Stimulated activated CD4-positive, alpha-beta T cell treated with anti-CD3 and anti-CD28 coated beads, TNF-alpha, amount 100 ng/mL, for 24 hours (primary cell): ENCODE measurements around the gene S100A1.
"Not testable (repeated sequence)": the region's sequence is repeated elsewhere in the genome, so short reads cannot be mapped to it uniquely, and the experiment has no call there.

Experiments used
- DNase-seq, 3 experiments: peaks; one replicate each; pipeline ENCODE4 v3.0.0-alpha.2; 2020; ENCODE audit warnings: low read depth in 3 of 3

Gene S100A1

DNA sequence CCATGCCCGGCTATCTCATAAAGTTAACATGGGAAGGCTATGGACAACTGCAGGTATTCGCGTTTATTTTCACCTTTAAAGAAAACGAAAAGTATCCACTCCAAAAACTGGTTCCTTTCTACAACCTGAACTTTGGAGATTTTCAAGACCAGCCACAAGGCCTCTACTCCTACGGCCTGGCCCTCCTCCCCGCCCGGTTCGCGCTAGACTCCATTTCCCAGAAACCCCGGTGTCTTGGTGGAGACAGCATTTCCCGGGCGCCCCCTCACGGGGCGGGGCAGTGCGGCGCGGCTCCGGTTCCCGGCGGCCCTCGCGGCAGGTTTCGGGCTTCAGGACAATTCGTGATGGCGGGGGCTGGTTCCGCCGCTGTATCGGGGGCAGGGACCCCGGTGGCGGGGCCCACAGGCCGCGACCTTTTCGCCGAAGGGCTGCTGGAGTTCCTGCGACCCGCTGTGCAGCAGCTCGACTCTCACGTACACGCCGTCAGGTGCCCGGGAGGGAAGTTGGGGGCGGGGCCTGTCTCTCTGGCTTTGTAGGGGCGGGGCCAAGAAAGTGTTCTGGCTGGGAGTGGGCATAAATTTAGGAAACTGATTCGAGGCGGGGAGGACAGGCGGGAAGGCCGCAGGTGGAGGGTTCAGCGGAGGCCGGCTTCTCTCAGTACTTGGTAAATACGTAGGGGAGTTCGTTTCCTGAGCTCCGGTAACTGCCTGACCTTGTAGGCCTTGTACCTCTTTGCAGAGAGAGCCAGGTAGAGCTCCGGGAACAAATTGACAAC is 30.4 kb downstream of the S100A1 start, which contains the start of gene SNAPIN:
Gene SNAPIN, plus strand, starts transcription at position 304 of the 775 bp plus-strand sequence. Its CDS starts 41 bp downstream, at position 345.
- peak; percentile 85 to 91 (median 87) for DNase-seq

DNA sequence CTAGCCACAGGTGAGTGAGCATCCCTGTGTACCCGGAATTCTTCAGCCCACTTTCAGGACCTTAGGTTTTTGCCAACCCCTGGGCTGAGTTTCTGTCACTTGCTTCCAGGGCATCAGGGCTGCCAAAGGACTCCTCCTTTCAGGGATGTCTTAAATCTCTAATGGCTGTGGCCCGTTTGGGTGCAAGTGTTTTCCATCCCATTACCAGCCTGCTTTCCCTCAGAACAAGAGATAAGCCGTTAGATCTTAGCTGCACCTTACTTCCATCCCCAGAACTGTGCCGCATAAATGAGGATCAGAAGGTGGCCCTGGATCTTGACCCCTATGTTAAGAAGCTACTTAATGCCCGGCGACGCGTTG is 30.9 kb downstream of the S100A1 start:
- DNase-seq = no peak

GRCh38 chr1:153659656-153660055 is 31.4 kb downstream of the S100A1 start:
- DNase-seq = no peak

- no peak for DNase-seq
Observed at GRCh38 chr1:153661111-153661708, 33.0 kb downstream of the S100A1 start.

GRCh38 chr1:153662269-153662668 is 34.0 kb downstream of the S100A1 start:
- no peak for DNase-seq

- DNase-seq = no peak
Observed at GRCh38 chr1:153663211-153663610, 35.0 kb downstream of the S100A1 start.

DNA sequence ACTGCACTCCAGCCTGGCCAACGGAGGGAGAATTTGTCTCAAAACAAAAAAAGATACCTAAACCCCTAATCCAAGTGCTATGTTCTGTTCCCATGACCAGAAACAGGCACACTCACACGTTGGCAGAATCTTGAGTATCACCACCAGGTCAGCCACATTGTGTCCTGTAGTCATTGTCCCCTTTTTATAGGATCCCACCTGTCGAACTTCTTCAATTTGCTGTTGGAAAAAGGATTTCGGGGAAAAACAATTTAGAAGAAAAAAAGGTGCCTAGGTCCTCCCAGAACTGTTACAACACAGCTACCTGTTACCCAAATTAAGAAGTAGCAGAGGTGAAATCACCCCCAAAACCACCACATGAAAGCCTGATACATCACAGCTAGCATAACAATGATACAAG is 39.2 kb downstream of the S100A1 start:
- DNase-seq = no peak

GRCh38 chr1:153668672-153669071 is 40.4 kb downstream of the S100A1 start:
- not testable (repeated sequence) for DNase-seq

DNA sequence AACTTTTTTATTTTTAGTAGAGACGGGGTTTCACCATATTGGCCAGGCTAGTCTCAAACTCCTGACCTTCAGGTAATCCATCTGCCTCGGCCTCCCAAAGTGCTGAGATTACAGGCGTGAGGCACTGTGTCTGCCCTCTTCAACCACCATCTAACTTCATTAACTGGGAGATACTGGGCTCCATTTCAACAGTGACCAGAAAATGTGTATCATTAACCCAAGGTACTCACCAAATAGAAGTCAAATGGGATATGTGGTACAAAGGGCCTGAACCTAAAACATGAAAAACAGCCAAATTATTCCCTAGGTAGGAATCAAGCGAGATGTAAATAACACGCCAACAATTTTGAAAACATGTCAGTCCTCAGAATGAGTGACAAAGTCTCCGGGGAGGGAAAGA is 41.4 kb downstream of the S100A1 start:
- DNase-seq = no peak

DNA sequence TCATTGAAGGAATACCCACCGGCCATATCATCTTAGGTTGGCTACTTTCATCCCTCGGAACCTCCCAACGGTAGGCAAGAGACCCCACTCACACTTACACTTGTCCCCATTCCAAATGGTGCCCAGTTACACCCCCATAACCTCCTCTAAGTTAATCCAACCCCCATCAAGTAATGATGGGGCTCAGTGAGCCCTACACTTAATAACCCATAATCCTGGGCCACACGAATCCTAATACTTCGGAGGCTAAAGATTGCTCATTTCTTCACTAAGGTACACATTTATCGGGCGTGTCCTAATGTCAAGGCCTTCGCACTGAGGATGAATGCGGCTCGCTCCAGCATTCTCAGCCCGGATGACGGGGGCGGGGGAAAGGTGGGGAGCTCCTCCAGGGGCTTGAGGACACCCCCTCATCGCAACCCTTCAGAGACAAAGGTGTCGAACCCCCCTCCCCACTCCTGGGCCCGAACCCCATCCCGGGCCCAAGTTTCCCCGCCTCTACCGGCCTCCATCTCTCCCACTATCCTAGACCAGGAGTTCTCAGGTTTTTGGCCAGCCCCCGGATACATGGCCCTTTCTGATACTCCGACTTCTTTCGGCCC is 42.1 kb downstream of the S100A1 start:
- no peak for DNase-seq

GRCh38 chr1:153670859-153671627 is 42.8 kb downstream of the S100A1 start, which contains the start of gene ILF2:
TSS of gene ILF2 (minus strand) at chr1:153670993. CDS start at chr1:153670922, 71 bp downstream.
- peak; percentile 88 to 97 (median 95) for DNase-seq

DNA sequence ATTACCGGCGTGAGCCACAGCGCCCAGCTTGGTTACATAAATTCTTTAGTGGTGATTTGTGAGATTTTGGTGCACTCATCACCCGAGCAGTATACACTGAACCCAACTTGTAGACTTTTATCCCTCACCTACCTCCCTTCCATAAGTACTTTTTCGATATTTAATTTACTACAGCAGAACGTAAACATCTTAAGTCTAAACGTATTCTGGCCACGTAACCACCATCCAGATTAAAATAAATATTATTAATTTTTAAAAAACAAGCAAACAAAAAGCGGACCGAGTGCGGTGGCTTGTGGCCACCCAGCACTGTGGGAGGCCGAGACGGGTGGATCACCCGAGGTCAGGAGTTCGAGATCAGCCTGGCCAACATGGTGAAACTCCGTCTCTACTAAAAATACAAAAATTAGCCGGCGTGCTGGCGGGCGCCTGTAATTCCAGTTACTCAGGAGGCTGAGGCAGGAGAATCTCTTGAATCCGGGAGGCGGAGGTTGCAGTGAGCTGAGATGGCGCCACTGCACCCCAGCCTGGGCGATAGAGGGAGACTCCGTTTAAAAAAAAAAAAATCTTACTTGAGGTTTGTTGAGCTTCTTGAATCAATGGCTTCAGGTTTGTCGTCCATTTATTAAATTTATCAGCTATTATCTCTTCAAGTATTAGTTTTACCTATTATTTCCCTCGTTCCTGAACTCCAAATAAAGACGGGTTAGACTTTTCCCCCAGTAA is 43.6 kb downstream of the S100A1 start:
- peak; percentile 14 to 62 (median 28) for DNase-seq

DNA sequence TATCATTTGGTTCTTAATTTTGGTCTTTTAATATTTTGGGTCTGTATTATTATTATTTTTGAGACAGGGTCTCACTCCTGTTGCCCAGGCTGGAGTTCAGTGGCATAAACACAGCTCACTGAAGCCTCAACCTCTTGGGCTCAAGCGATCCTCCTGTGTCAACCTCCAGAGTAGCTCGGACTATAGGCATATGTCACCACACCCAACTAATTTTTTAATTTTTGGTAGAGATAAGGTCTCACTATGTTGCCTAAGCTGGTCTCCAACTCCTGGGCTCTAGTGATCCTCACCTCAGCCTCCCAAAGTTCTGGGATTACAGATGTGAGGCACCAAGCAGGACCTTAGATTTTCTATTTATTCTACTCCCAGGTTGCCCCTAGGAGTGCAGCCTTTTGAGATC is 45.3 kb downstream of the S100A1 start:
- no peak for DNase-seq

- DNase-seq = peak in 1 of 3 experiments; percentile 56
Observed at GRCh38 chr1:153677718-153678518, 49.7 kb downstream of the S100A1 start.

DNA sequence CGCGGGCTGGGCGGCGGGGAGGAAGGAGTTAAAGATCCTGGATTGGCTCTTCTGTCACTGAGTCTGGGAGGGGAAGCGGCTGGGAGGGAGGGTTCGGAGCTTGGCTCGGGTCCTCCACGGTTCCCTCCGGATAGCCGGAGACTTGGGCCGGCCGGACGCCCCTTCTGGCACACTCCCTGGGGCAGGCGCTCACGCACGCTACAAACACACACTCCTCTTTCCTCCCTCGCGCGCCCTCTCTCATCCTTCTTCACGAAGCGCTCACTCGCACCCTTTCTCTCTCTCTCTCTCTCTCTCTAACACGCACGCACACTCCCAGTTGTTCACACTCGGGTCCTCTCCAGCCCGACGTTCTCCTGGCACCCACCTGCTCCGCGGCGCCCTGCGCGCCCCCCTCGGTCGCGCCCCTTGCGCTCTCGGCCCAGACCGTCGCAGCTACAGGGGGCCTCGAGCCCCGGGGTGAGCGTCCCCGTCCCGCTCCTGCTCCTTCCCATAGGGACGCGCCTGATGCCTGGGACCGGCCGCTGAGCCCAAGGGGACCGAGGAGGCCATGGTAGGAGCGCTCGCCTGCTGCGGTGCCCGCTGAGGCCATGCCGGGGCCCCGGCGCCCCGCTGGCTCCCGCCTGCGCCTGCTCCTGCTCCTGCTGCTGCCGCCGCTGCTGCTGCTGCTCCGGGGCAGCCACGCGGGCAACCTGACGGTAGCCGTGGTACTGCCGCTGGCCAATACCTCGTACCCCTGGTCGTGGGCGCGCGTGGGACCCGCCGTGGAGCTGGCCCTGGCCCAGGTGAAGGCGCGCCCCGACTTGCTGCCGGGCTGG is 50.5 kb downstream of the S100A1 start, which contains the start of gene NPR1:
Gene NPR1, plus strand, starts transcription at position 170 of the 818 bp plus-strand sequence. Its CDS starts 421 bp downstream, at position 591.
- DNase-seq = peak in 1 of 3 experiments; percentile 15

- DNase-seq = peak in 1 of 3 experiments; percentile 20
Observed at GRCh38 chr1:153679337-153680119, 51.3 kb downstream of the S100A1 start.

DNA sequence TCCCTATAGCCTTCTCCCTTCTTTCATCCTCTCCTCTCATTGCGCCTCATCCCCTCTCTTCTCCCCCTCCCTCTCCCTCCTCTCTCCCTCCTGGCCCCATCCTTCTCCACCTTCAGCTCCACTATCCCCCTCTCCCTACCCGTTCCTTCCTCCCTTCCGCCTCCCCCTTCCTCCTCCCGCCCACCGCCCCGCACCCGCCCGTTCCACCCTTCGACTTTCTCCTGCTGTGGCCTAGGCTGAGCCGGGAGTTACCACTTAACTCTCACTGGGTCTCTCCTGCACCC is 51.8 kb downstream of the S100A1 start:
- no peak for DNase-seq
